Activated CD4-positive, alpha-beta T cell treated with anti-CD3 and anti-CD28 coated beads, Interleukin-2, Interleukin-6, amounts not matched to agents 100 ng/mL and 50 ng/mL, durations not matched to agents 16 hours and 8 hours (primary cell): ENCODE data around the gene CARMIL3.
A peak's percentile ranks its signal among the peaks of the same experiment; 100 is the strongest.
"Not testable (repeated sequence)": the region's sequence is repeated elsewhere in the genome, so short reads cannot be mapped to it uniquely, and the experiment has no call there.

Experiments
- DNase-seq: peaks from one replicate; pipeline ENCODE4 v3.0.0-alpha.2; 2020

CARMIL3 gene, protein sequence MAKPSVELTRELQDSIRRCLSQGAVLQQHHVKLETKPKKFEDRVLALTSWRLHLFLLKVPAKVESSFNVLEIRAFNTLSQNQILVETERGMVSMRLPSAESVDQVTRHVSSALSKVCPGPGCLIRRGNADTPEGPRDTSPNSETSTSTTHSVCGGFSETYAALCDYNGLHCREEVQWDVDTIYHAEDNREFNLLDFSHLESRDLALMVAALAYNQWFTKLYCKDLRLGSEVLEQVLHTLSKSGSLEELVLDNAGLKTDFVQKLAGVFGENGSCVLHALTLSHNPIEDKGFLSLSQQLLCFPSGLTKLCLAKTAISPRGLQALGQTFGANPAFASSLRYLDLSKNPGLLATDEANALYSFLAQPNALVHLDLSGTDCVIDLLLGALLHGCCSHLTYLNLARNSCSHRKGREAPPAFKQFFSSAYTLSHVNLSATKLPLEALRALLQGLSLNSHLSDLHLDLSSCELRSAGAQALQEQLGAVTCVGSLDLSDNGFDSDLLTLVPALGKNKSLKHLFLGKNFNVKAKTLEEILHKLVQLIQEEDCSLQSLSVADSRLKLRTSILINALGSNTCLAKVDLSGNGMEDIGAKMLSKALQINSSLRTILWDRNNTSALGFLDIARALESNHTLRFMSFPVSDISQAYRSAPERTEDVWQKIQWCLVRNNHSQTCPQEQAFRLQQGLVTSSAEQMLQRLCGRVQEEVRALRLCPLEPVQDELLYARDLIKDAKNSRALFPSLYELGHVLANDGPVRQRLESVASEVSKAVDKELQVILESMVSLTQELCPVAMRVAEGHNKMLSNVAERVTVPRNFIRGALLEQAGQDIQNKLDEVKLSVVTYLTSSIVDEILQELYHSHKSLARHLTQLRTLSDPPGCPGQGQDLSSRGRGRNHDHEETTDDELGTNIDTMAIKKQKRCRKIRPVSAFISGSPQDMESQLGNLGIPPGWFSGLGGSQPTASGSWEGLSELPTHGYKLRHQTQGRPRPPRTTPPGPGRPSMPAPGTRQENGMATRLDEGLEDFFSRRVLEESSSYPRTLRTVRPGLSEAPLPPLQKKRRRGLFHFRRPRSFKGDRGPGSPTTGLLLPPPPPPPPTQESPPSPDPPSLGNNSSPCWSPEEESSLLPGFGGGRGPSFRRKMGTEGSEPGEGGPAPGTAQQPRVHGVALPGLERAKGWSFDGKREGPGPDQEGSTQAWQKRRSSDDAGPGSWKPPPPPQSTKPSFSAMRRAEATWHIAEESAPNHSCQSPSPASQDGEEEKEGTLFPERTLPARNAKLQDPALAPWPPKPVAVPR (N-terminal part only)

DNA sequence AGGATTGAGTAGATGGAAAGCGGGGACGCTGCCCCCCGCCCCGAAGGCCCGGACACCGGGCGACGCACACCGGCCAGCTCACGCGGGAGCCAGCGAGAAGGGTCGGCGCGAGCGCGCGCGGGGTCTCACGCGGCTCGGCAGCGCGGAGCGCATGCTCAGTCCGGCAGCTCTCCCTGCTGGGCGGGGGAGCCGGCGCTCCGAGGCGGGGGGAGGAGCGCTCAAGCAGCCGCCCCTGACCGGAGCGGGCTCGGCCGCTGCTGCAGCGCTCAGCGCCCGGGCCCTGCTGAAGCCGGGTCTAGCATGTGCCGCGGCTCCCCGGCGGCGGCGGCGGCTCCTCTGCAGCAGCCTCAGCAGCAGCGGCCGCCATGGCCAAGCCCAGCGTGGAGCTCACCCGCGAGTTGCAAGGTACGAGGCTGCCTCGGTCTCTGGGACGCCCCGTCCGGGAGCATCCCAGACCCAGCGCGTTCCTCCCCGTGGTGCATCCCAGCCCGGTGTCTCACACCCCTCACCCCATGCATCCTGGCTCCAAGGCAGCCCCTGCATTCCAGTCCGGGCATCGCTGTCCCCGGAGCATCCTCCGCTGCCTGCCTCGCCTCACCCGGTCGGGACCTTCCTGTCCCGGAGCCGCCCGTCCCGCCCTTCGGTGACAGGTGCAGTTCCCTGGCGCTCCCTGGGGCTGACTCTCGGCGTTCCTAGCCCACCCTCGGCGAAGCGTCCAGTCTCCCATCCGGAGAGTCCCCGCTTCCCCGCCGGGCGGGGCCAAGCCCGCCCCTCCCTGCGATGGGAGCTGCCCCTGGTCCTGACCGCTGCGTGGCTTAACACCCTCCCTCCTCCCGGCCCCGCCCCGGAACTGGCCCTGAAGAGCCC lies at the start of gene CARMIL3:
Gene CARMIL3, plus strand, starts transcription at position 221 of the 867 bp plus-strand sequence. Its CDS starts 145 bp downstream, at position 366.
- DNase-seq, result peak; percentile 70

DNA sequence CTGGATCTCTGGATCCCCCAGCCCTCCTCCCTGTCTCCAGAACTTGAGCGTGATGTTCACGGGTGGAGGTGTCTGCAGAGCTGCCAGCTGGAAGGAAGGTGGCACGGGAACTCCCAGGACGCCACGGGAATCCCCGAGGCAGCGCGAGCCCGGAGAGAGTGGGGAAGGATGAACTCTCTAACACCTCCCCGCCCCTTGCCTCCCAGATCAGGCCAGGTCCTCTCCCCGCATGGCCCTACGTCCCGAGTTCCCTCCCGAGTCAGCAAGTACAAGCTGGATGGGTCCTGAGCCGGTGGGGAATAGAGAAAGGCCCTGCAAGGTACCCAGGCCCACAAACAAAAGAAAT lies 45.4 kb upstream of the CARMIL3 start:
- not testable (repeated sequence) for DNase-seq

DNA sequence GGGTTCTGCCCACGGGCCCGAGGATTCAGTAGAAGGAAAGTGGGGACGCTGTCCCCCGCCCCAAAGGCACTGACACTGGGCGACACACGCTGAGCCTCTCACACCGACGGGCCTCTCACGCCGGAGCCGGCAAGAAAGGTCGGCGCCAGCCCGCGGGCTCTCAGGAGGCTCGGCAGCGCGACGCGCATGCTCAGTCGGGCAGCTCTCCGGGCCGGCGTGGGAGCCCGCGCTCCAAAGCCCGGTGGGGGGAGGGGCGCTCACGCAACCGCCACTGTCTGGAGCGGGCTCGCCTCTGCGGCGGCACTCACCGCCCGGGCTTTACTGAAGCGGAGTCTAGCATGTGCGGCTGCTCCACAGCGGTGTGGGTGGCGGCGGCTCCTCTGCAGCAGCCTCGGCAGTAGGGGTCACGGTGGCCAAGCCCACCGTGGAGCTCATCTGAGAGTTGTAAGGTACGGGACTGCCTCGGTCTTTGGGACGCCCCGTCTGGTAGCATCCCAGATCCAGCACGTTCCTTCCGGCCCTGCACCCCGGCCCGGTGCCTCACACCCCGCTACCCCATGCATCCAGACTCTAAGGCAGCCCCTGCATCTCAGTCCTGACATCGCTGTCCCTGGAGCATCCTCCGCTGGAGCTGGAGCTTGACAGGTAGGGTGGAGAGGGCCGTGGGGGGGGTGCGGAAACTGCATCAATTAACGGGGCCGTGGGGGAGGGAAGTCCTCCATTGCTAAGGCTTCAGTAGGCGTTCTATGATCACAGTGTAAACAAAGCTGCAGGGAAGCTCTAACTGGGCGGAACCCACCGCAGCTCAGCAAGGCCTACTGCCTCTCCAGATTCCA lies 44.8 kb upstream of the CARMIL3 start:
- peak; percentile 76 for DNase-seq

DNA sequence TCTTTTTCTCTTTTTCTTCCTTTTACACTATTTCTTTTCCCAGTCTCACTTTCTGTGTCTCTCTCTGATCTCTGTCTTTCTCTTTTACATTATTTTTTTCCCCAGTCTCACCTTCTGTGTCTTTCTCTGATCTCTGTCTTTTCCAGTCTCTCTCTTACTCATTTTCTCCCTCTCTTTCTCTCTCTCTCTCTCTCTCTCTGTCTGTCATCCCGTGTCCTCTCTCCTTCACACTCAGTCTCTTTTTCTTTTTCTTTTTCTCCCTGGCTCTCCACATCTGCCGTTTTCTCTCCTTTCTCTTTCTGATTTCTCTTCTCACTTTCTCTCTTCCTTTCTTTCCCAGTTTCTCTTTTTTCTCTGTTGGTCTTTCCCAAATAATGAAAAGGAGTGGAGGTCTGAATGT lies 40.8 kb upstream of the CARMIL3 start:
- no peak for DNase-seq

DNA sequence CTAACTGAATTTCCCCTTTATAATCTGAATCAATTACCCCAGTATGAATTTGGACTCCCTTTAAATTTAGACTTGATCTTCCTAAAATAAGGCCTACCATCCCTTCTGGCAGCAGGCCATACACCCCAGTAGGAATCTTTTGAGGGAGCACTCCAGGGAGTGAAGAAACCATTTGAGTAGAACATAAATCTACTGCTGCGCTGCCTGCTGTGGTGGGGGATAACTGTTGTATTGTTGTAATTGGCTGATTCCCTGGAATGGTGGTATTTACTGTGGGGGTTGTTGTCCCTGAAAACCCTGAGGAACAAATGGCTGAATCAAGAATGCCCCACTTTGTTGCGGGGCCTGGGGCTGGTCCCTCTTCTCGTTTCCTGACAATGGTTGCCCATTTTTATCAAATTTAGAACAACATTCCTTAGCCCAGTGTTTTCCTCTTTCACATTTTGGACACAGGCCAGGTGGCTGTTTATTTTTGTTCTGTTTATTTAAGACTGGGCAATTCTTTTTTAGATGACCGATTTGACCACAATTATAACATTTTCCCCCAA lies 39.0 kb upstream of the CARMIL3 start:
- not testable (repeated sequence) for DNase-seq

DNA sequence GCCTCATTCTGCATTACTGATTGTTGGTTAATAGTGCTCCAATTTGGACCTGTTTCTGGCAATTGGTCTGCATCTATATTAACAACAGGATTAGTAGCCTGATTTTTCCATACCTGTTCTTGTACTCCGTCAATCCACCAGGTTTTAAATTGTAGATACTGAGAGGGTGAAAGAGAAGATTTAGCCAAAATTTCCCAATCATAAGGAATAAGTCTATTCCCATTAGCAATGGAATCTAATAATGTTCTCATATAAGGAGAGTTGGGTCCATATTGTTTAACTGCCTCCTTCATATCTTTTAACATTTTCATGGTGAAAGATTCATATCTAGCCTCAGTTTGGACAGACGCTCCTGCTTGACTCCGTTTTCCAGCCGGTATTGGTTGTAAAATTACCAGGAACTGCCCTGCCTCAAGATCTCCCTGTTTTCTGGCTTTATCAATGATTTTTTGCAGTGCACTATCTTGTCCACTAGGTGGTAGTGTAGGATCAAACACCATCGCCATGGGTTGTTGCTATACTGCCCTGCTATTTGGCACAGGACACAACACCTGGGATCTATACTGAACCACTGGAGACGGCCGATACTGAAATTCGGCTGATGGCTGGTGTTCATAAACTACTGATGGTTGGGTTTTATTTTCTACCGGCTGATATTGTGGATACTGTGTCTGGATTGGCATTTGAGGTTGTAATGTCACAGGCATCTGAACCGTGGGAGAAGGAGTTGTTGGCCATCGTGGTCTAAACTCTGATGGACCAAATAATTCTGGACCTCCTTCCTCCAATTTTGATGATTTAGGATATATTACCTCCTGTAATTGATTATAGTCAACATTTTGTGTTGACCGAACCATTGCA lies 37.9 kb upstream of the CARMIL3 start:
- peak; percentile 74 for DNase-seq

DNA sequence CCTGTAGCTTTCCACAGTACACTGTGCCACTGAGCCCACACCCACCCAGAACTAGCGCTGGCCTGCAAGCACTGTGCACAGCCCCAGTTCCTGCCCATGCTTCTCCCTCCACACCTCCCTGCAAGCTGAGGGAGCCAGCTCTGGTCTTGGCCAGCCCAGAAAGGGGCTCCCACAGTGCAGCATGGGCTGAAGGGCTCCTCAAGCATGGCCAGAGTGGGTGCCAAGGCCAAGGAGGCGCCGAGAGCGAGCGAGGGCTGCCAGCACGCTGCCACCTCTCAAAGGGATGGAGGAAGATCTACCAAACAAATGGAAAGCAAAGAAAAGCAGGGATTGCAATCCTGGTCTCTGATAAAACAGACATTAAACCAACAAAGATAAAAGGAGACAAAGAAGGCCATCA lies 36.1 kb upstream of the CARMIL3 start:
- DNase-seq, result not testable (repeated sequence)

DNA sequence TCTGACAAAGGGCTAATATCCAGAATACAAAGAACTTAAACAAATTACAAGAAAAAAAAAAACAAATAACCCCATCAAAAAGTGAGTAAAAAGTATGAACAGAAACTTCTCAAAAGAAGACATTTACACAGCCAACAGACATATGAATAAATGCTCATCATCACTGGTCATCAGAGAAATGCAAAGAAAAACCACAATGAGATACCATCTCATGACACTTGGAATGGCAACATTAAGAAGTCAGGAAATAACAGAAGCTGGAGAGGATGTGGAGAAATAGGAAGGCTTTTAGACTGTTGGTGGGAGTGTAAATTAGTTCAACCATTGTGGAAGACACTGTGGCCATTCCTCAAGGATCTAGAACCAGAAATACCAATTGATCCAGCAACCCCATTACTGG lies 32.8 kb upstream of the CARMIL3 start:
- DNase-seq, result not testable (repeated sequence)

DNA sequence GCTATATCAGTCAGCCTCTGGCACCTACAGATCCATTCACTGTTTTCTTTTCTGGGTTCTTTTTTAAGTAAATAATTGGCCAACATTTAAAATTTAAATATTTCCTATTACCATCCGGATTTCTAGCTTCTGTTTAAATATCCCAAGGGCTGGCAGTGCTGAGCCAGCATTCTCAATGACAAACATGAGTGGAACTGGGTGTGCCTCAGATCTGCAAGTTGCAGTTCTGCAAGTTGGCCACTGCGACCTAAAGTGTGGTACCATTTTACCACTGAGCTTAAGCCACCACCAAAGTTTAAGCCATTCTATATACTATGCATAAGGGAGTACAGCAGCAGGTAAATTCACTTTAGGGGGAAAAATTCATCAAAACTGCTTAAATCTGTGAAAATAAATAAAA lies 31.9 kb upstream of the CARMIL3 start:
- DNase-seq, result not testable (repeated sequence)

DNA sequence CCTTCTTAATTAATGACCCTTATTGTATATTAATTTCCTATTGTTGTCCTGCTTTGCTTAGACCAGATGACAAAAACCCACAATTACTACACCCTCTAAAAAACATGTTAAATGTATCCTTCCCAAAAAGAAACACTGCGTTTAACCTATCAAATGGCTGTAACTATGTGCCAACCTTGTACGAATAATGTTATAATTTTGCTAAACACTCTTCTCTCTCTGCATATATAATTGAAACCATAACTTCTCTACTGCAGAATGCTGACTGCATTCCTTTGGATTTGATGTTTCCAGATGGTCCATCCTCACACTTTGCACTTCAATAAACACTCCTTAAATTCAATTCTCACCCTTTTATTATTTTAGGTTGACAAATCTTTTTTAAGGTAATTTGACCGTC lies 31.3 kb upstream of the CARMIL3 start:
- not testable (repeated sequence) for DNase-seq

DNA sequence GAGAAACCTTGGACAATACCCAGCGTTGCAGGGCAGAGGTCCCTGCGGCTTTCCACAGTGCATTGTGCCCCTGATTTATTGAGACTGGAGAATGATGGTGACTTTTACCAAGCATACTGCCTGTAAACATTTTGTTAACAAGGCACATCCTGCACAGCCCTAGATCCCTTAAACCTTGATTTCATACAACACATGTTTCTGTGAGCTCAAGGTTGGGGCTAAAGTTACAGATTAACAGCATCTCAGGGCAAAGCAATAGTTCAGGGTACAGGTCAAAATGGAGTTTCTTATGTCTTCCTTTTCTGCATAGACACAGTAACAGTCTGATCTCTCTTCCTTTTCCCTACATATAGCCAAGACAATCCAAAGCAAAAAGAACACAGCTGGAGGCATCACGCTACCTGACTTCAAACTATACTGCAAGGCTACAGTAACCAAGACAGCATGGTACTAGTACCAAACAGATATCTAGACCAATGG lies 26.8 kb upstream of the CARMIL3 start:
- DNase-seq, result not testable (repeated sequence)

DNA sequence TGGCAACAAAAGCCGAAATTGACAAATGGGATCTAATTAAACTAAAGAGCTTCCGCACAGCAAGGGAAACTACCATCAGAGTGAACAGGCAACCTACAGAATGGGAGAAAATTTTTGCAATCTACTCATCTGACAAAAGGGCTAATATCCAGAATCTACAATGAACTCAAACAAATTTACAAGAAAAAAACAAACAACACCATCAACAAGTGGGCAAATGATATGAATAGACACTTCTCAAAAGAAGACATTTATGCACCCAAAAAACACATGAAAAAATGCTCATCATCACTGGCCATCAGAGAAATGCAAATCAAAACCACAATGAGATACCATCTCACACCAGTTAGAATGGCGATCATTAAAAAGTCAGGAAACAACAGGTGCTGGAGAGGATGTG lies 22.1 kb upstream of the CARMIL3 start:
- not testable (repeated sequence) for DNase-seq

DNA sequence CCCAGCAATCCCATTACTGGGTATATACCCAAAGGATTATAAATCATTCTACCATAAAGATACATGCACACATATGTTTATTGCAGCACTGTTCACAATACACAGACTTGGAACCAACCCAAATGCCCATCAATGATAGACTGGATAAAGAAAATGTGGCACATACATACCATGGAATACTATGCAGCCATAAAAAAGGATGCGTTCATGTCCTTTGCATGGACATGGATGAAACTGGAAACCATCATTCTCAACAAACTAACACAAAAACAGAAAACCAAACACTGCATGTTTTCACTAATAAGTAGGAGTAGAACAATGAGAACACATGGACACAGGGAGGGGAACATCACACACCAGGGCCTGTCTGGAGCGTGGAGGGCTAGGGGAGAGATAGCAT lies 20.5 kb upstream of the CARMIL3 start:
- not testable (repeated sequence) for DNase-seq

DNA sequence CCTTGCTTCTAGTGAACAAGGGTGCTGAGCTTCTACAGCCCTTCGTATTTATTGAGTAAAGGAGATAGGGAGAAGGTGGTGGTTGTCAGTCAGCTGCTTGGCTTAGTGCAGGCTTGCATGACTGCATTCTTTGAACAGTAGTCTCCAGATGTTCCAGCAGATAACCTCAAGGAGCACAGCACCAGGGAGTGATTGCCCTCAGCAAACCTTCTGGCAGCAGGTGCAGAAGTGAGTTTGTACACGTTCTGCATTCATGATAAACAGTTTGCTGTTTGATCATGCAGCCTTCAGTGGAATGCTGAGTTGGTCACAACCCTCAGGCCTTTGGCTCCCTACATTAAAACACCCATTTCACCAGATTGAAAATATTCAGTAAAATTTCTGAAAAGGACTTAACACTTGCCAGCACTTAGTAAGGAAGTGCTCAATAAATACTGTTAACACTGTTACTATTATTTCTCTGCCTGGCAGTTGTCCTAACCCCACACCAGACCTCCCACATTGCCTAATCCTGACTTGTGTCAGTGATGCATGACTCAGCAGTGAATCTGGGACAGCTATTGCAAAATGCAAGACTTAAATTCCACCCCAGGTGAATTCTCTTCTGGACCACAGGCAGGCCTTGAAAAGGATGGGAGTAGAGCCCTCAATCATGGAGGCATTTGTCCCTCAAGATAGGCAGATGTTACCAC lies 18.9 kb upstream of the CARMIL3 start:
- DNase-seq, result no peak

DNA sequence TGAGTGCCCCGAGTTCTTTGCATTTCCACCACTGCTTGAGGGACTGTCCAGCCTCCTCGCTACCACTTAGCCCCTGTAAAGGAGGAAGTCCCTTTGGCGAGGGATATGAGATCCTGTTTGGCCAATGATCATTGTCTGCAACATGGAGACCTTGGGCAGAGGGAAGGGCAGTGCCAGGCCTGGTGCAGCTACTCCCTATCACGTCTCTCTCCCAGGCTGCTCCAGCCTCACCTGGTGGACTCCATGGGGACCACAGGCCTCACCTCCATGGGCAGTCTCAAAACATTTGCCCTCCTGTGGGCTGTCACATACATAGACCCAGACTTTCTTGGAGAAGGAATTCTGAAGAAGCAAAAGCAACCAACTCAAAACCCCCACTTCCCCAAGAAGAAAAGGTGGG lies 16.0 kb upstream of the CARMIL3 start:
- not testable (repeated sequence) for DNase-seq

DNA sequence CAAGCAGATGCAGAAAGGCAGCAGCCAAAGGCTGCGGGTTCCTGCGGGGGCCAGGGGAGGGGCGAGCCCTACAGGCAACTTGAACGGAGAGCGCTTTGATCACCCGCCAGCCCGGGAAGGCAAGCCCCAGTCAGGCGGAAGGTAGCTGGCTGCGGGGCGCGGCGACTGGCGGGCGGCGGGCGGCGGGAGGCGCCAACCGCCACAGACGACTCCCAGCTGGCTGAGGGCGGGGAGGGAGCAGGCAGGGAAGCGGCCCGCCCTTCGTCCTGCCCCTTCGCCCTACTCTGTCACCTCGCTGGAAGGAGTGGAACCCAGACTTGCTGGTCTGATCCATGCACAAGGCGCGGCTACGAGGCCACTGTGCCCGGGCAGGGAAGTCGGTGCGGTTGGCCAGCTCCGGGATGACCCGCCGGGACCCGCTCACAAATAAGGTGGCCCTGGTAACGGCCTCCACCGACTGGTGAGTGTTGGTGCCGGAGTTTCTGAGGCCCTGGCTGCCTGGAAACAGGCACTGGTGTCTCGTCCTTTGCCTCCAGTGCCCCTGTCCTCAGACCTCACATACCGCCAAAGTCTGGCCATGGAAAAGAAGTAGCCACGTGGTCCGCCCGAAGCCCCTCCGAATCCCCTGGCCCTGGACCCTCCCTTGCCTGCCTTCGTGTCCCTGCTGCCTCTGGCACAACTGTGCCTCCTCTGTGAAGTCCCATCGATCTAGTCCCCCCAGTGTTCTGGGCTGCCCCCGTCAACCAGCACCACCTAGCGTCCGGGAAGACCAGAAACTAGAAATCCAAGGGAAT lies 15.4 kb upstream of the CARMIL3 start:
- peak; percentile 76 for DNase-seq

DNA sequence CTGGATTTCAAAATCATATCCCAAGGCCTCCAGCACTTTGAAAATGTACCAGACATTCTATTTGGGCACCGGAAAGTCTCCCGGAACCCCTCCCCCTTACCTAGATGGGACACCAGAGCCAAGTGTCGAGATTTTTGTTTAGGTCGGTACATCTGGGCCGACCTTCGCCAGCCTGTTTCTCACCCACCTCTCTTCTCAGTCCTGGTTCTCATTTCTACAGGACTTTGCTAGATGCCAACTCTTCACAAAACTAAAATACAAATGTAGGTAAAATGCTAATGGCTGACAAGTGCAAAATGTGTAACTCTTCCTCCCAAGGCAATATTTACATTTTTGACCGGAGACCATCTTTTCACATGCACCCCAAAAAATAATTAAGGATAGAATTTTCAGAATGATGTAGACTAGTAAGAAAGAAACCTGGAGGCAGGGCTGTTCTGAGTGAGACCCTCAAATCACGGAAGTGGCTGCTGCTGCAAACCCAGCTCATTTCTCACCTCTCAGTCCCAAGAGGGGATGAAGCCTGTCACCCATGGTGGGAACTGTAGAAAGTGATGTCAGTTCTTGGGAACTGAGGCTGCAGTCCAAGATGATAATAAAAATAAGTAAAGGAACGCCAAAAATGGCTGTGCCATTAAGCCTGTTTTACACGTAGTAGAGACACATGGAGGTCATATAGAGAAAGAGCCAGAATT lies 14.7 kb upstream of the CARMIL3 start:
- not testable (repeated sequence) for DNase-seq
